ENCODE results near the gene TPM1.

The TPM1 gene

DNA sequence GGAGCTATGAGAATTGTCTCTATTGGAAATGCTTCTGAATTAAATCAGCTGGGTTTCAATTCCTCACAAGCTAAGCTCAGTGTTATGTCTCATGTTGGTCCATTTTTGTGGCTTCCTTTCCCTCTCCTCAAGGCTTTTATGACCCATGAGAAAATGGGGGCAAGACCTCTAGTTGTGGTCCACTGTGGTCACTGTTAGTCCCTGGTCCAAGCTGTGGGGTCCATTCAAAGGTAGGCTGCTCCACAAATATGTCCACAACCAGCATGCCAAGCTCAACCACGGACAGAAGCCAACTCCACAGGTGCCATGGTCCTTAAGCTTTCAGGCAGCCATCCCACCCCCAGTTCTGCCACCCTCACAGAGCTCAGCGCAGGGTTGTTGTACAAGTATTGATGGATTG is 14.9 kb upstream of the TPM1 start:
- TF ChIP-seq, protein P1, sequence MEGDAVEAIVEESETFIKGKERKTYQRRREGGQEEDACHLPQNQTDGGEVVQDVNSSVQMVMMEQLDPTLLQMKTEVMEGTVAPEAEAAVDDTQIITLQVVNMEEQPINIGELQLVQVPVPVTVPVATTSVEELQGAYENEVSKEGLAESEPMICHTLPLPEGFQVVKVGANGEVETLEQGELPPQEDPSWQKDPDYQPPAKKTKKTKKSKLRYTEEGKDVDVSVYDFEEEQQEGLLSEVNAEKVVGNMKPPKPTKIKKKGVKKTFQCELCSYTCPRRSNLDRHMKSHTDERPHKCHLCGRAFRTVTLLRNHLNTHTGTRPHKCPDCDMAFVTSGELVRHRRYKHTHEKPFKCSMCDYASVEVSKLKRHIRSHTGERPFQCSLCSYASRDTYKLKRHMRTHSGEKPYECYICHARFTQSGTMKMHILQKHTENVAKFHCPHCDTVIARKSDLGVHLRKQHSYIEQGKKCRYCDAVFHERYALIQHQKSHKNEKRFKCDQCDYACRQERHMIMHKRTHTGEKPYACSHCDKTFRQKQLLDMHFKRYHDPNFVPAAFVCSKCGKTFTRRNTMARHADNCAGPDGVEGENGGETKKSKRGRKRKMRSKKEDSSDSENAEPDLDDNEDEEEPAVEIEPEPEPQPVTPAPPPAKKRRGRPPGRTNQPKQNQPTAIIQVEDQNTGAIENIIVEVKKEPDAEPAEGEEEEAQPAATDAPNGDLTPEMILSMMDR (conservative IDR thresholded peaks at IDR 0.05; ENCODE audit: low read depth, low read length), result no peak
- no peak overlapping the region for H2AFZ ChIP-seq (ENCODE audit: low read depth)
- no peak overlapping the region for H3K9ac ChIP-seq
- no peaks in the 10 kb centered on the region for H3K27me3 ChIP-seq (ENCODE audit: insufficient read depth, low read depth)
- no peaks in the 10 kb centered on the region for H4K20me1 ChIP-seq (ENCODE audit: insufficient read depth)
- H3K36me3 ChIP-seq (ENCODE audit: insufficient read depth), result no peaks in the 10 kb centered on the region
- H3K27ac ChIP-seq, result no peak overlapping the region
- no peaks in the 10 kb centered on the region for H3K4me1 ChIP-seq (ENCODE audit: low read depth, poor library complexity, severe bottlenecking)
- H3K79me2 ChIP-seq (ENCODE audit: insufficient read depth, low read depth), result no peaks in the 10 kb centered on the region
- H3K4me2 ChIP-seq, result no peak overlapping the region
- no peak overlapping the region for H3K4me3 ChIP-seq (IDR thresholded peaks at IDR 0.05; ENCODE audit: insufficient read depth, low read depth, low read length)

DNA sequence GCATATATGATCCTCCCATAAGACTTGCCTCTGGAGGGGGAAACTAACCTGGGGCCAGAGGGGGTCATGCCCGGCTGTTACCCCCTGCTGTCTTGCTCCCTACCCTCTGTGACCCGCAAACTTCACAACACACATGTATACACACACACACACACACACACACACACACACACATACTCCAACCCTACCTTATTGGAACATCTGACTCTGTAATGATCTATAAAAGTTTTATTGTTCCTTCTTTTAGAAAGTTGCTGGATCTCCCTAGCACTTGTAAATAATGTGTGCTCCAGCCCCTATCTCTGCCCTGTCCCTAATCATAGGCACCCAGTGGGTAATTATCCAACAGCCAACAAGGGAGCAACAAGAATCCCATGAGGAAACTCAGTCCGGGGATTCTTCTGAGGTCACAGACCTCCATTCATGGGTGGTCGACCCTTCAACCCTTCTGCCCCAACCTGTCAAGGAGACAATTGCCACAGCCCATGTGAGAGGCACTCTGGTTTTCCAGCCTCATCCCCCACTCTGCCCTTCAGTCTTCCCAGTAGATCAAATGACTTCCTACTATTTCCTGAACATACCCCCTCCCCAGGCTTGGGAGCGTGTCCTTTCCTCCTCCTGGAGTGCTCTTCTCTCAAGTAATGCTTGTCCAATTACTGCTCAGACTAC is 14.0 kb upstream of the TPM1 start:
- no peaks in the 10 kb centered on the region for H3K79me2 ChIP-seq (ENCODE audit: insufficient read depth, low read depth)
- no peaks in the 10 kb centered on the region for H3K36me3 ChIP-seq (ENCODE audit: insufficient read depth)
- TF ChIP-seq, protein P1 (conservative IDR thresholded peaks at IDR 0.05; ENCODE audit: low read depth, low read length), result no peak
- H3K4me2 ChIP-seq, result no peak overlapping the region
- no peak overlapping the region for H3K4me3 ChIP-seq (IDR thresholded peaks at IDR 0.05; ENCODE audit: insufficient read depth, low read depth, low read length)
- no peaks in the 10 kb centered on the region for H3K4me1 ChIP-seq (ENCODE audit: low read depth, poor library complexity, severe bottlenecking)
- no peak overlapping the region for H3K27ac ChIP-seq
- H2AFZ ChIP-seq (ENCODE audit: low read depth), result no peak overlapping the region
- no peak overlapping the region for H3K9ac ChIP-seq
- H3K27me3 ChIP-seq (ENCODE audit: insufficient read depth, low read depth), result no peaks in the 10 kb centered on the region
- no peaks in the 10 kb centered on the region for H4K20me1 ChIP-seq (ENCODE audit: insufficient read depth)

DNA sequence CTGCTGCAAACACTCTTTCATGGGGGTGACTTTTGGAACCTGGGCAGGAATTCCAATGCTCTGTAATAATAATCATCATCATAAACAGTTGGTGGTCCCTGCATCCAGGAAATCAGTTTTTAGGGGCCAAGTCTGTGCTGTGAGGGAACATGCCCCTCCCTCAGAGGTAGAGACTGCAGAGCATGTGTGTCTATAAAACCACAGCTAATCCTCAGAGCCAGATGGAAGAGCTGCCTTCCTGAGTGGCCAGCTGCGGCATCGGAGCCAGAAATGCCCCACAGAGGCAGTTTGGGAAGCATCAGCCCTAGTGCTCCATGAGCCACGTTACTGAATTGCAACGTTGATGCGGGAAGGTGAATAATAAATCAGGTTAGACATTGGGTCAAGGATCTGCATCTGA is 12.9 kb upstream of the TPM1 start:
- Histone ChIP-seq H3K27me3 (ENCODE audit: insufficient read depth, low read depth) (no peaks in the 10 kb centered on the region), H3K4me1 (ENCODE audit: low read depth, poor library complexity, severe bottlenecking) (no peaks in the 10 kb centered on the region), H3K79me2 (ENCODE audit: insufficient read depth, low read depth) (no peaks in the 10 kb centered on the region), H3K4me3 (IDR thresholded peaks at IDR 0.05; ENCODE audit: insufficient read depth, low read depth, low read length) (no peak overlapping the region), H3K9ac (no peak overlapping the region), H3K27ac (no peak overlapping the region), H2AFZ (ENCODE audit: low read depth) (no peak overlapping the region), H4K20me1 (ENCODE audit: insufficient read depth) (no peaks in the 10 kb centered on the region), H3K36me3 (ENCODE audit: insufficient read depth) (no peaks in the 10 kb centered on the region), H3K4me2 (no peak overlapping the region)
- TF ChIP-seq, protein P1 (conservative IDR thresholded peaks at IDR 0.05; ENCODE audit: low read depth, low read length), result no peak

DNA sequence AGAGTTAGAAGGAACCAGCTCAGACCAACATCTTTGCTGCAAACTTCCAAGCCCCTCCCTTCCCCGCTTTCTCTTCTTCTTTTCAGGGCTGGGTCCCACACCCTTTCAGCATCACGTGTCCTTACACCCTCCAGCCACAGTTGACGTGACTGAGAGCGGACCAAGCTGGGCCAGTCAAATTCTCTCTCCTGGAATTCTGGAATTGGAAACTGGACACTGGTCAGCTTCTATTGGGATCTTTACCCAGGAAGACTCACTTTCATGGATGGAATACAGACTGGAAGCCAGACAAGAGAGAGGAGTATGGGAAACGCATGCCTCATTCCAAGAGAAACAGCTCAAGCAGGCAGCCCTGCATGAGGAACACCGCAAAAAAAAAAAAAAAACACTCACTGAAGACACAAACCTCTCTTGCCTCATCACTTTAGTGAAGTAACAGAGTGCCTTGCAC is 12.4 kb upstream of the TPM1 start:
- Histone ChIP-seq H3K4me1 (ENCODE audit: low read depth, poor library complexity, severe bottlenecking) (no peaks in the 10 kb centered on the region), H3K9ac (no peak overlapping the region), H2AFZ (ENCODE audit: low read depth) (no peak overlapping the region), H3K79me2 (ENCODE audit: insufficient read depth, low read depth) (no peaks in the 10 kb centered on the region), H3K27ac (no peak overlapping the region), H3K27me3 (ENCODE audit: insufficient read depth, low read depth) (no peaks in the 10 kb centered on the region), H3K36me3 (ENCODE audit: insufficient read depth) (no peaks in the 10 kb centered on the region), H4K20me1 (ENCODE audit: insufficient read depth) (no peaks in the 10 kb centered on the region), H3K4me2 (no peak overlapping the region), H3K4me3 (IDR thresholded peaks at IDR 0.05; ENCODE audit: insufficient read depth, low read depth, low read length) (no peak overlapping the region)
- TF ChIP-seq, protein P1 (conservative IDR thresholded peaks at IDR 0.05; ENCODE audit: low read depth, low read length), result no peak

Measured in KMS-11 (cell line).